Esophagus muscularis mucosa (tissue), 4 donors: ENCODE measurements around the gene SLC36A4.

Experiments used
- EP300 ChIP-seq: sonication (generic); formaldehyde crosslinking; IDR thresholded peaks from one replicate; pipeline ENCODE4 v1.6.1; 2017; ENCODE audit warnings: antibody characterized with exemption
- POLR2A ChIP-seq: fragments of 450-650 bp; IDR thresholded peaks from one replicate; pipeline ENCODE4 v1.6.1; 2017; ENCODE audit warnings: antibody characterized with exemption, moderate library complexity, mild to moderate bottlenecking, low read depth
- POLR2AphosphoS5 ChIP-seq, 2 donors: sonication (generic); formaldehyde crosslinking; IDR thresholded peaks; one replicate each; pipeline ENCODE4 v1.6.1; 2017; ENCODE audit warnings: antibody characterized with exemption in 2 of 2
- TF ChIP-seq, protein P1 (sequence below), 3 experiments: fragments of 200-600 bp in 2 of 3; fragments of 450-650 bp in 1 of 3; sonication (generic) in 2 of 3; IDR thresholded peaks; one replicate each; pipeline ENCODE4 v1.5.1; 2017 to 2019; ENCODE audit warnings: antibody characterized with exemption in 3 of 3, mild to moderate bottlenecking in 2 of 3, moderate library complexity in 1 of 3

DNA sequence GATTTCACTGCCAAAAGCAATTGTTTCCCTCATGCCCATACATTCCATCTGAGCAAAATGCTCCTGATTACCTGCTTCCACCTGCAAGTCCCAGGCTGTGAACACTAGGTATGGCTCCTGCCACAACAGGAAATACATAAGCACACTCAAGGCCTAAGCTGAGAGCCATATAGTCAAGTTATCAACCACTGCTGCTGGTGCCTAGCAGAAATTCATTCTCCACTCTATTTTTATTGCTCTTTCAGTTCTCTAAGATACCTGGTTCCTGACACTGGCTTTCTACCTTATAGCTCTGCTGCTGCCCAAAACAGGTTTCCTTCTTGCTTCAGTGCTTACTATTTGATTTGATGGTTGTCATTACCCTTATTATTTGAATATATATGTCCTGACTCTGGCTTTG lies 31.6 kb downstream of the SLC36A4 start:
- TF ChIP-seq, protein P1, sequence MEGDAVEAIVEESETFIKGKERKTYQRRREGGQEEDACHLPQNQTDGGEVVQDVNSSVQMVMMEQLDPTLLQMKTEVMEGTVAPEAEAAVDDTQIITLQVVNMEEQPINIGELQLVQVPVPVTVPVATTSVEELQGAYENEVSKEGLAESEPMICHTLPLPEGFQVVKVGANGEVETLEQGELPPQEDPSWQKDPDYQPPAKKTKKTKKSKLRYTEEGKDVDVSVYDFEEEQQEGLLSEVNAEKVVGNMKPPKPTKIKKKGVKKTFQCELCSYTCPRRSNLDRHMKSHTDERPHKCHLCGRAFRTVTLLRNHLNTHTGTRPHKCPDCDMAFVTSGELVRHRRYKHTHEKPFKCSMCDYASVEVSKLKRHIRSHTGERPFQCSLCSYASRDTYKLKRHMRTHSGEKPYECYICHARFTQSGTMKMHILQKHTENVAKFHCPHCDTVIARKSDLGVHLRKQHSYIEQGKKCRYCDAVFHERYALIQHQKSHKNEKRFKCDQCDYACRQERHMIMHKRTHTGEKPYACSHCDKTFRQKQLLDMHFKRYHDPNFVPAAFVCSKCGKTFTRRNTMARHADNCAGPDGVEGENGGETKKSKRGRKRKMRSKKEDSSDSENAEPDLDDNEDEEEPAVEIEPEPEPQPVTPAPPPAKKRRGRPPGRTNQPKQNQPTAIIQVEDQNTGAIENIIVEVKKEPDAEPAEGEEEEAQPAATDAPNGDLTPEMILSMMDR (IDR thresholded peaks at IDR 0.05) = no peak
- TF ChIP-seq POLR2AphosphoS5 (IDR thresholded peaks at IDR 0.05) (no peak), POLR2A (no peak), EP300 (no peak)
